Muscle of back (tissue), 11 donors: Measurements from ENCODE around the gene LAMC3. TPM values are rescaled to one million over a fixed set of nuclear protein-coding genes. Genes with fewer than 3 reads are reported as not detected.

Source experiments
- DNase-seq, 3 donors: peaks; one replicate each; pipeline versions ENCODE4 v3.0.0 to v3.0.0-alpha.2; 2013
- polyA plus RNA-seq, 10 donors: library from polyadenylated mRNA; unstranded; fragments of 120-200 nt; gene quantifications; one replicate each; pipeline ENCODE4 v1.2.1, GENCODE V29; 2013; ENCODE audit not compliant: insufficient read length in 10 of 10

Gene LAMC3
- polyA plus RNA-seq, 10 donors = 1.1 to 8.4 (median 2.4) TPM

- DNase-seq = no peak
Measured at GRCh38 chr9:131076347-131077195, 67.6 kb downstream of the LAMC3 start.

DNA sequence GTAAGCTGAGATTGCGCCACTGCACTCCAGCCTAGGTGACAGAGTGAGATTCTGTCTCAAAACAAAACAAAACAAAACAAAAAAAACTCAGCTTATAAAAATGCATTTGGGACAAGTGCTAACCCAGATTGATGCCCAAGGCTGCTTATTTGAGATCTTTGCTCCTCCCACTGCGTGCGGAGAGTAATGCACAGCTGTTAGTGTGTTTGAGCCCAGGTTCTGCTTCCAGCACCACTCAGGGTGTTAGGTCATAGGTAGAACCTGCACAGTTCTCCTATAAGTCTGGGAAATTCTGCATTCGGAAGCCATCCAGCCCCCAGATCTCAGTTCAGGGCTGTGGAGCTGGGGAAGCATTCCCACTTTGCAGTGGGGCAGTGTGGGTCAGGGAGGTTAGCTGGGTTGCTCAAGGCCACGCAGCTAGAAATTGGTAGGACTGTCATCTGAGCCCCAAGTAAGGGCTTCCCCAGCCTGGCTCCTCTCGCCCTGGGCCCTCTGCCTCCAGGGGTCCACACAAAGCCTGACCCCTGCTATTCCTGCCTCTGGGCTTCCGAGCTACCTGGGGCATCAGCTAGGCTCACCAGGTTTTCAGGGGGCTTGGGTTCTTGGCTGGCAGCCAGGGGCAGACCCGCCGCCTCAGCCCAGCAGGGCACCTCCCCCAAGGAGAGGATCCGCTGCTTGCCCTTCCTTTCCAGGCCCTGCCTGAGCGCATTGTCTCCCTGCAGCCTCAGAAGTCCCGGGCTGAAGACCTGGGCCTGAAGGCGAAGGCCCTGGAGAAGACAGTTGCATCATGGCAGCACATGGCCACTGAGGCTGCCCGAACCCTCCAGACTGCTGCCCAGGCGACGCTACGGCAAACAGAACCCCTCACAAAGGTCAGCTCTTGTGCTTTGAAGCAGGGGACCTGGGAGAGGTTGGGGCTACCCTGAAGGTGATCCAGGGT, 69.7 kb downstream of the LAMC3 start:
- DNase-seq = no peak

DNA sequence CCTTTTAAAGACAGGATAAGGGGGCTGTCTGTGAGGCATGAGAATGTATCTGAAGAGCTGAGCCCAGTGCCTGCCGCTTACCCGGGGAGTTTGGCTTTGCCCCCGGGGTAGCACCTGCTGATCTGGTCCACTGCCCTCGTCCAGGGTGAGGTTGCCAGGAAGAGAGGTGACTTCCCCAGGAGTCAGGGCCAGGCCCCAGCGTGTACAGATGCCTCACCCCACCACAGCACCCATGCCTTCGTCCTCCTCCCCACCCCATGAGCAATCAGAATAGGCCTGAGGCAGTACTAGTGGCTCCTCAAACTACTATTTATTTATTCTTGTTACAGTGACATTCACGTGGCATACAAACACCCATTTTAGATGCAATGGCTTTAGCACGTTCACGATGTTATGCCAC, 71.6 kb downstream of the LAMC3 start:
- DNase-seq = no peak

DNA sequence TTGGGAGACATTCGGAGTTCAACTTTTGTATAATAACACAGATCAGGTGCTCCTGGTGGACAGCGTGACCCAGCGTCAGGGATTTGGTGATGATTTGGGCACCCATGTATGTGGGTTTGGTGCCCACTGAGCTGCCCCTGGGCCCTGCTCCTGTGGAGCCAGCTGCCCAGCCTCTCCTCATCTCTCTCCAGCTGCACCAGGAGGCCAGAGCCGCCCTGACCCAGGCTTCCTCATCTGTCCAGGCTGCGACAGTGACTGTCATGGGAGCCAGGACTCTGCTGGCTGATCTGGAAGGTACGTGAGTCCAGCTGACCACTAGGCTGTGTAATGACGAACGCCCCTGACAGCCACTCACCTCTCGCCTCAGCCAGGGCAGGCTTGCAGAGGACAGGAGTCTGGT, 72.9 kb downstream of the LAMC3 start:
- no peak for DNase-seq

DNA sequence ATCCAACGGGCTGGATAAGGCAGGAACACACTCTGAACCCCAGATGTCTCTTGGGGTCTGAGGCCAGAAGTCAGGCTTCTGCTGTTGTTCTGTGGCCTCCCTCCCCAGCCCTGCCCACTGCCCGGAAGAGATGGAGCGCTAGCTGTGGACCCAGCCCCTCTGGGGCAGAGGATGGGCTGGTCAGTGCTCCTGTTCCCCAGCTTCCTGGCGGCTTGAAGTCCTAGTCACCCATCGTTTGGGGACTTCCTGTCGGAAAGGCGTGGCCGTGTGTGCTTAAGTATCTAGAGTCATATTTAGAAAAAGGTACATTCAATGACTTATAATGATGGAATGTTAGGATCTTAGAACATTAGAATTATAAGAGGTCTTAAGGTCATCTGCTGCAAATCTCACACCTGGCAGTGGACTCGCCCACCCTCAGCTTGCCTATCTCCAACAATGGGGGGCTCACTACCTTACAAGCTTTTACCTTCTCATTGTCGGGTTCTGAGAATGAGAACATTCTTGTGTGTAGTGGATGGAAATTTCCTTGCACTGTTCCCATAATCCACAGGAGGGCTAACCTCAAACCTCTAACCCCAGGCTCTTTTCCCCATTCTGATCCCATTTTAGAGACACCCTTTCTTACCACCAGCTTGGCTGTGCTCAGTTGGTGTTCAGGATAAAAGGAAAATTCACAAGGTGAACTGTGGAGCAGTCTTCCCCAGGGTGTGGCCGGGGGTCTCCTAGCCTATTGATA, 74.0 kb downstream of the LAMC3 start:
- DNase-seq = no peak

DNA sequence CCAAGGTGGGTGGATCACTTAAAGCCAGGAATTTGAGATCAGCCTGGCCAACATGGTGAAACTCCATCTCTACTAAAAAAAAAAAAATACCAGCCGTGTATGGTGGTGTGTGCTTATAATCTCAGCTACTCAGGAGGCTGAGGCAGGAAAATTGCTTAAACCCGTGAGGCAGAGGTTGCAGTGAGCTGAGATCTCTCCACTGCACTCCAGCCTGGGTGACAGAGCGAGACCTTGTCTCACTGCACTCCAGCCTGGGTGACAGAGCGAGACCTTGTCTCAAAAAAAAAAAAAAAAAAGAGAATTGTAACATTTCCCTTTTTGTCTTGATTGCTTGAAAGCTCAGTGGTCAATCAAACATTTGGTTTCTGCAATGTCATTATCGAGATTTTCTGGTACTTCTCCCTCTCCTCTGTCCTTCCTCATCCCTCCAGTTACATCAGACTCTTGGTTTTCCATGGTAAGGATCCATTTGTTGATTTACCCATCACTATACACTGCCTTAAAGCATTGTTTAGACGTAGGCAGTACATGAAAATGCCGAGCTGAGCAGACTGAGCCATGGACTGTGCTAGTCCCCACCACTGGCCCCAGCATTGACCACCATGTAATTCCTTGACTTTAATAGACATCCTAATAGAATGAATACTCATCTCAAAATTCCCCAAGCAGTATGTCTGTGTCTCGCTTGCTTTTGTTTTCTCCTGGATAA, 75.8 kb downstream of the LAMC3 start:
- no peak for DNase-seq

GRCh38 chr9:131085370-131086122, 76.6 kb downstream of the LAMC3 start:
- no peak for DNase-seq

GRCh38 chr9:131087354-131087893, 78.5 kb downstream of the LAMC3 start:
- DNase-seq = no peak

DNA sequence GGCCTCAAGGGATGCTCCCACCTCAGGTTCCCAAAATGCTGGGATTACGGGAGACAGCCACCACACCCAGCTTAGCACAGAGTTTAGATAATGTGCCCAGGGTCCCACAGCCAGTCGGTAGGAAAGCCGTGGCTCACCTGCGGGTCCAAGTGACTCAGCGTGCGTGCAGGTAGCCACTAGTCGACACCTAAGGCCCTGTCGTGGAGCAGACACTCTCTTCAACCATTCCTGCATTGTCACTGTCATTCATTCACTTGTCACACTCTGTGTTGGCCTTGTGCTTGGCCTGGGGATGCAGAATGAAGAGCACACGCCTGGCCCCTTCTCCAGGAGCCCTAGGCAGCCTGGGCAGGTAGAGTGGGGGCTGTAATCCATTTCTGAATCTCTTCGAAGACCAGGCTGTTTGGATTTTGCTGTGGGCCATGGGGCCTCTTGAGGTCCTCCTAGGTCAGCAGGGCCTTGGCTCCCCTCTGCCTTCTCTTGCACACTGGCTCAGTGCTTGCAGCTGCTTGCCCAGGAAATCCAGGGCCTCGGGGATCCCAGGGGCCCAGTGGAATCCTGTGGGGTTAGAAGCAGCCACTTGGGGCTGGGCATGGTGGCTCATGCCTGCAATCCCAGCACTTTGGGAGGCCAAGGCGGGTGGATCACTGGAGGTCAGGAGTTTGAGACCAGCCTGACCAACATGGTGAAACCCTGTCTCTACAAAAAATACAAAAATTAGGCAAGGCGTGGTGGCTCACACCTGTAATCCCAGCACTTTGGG, 81.2 kb downstream of the LAMC3 start:
- DNase-seq = no peak

GRCh38 chr9:131091352-131091992, 82.5 kb downstream of the LAMC3 start:
- DNase-seq = peak in 1 of 3 donors; percentile 46

DNA sequence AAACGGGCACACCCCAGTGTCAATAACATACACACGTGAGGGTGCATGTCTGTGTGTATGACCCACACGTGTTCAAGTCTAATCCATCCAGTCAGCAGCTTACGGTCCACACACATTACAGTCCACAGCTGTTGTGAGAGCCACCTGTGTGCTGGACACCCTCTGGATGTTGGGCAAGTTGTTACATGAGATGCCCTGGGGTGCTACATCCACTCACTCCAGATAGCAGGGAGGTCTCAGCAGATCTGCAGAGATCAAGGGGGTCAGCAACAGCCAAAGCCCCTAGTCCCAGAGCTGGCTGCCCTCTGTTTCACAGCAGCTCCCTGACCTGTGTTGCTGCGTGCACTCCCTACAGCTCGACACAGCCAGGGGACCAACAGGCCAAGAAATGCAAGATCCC, 83.1 kb downstream of the LAMC3 start:
- DNase-seq = peak in 1 of 3 donors; percentile 50

- DNase-seq = peak in 1 of 3 donors; percentile 14
Measured at GRCh38 chr9:131092548-131093440, 83.8 kb downstream of the LAMC3 start.

DNA sequence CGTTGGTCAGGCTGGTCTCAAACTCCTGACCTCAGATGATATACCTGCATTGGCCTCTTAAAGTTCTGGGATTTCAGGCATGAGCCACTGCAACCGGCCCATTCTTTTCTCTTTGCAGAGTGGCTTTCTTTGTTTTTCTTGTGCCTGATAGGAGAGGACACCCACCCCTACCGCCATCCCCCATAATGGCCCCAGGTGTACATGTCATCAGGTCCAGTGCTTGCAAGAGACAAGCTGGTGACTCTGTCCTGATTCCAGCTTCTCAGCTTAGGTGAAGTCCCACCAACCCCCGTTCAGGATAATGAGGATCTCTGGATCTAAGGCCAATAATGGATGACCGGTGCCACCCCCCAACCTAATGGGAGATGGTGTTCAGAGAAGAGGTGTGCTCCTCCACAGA, 85.0 kb downstream of the LAMC3 start:
- no peak for DNase-seq

- peak; percentile 20 to 80 (median 53) for DNase-seq
Measured at GRCh38 chr9:131094622-131095021, 85.6 kb downstream of the LAMC3 start.

GRCh38 chr9:131095666-131096268, 86.8 kb downstream of the LAMC3 start:
- DNase-seq = no peak

DNA sequence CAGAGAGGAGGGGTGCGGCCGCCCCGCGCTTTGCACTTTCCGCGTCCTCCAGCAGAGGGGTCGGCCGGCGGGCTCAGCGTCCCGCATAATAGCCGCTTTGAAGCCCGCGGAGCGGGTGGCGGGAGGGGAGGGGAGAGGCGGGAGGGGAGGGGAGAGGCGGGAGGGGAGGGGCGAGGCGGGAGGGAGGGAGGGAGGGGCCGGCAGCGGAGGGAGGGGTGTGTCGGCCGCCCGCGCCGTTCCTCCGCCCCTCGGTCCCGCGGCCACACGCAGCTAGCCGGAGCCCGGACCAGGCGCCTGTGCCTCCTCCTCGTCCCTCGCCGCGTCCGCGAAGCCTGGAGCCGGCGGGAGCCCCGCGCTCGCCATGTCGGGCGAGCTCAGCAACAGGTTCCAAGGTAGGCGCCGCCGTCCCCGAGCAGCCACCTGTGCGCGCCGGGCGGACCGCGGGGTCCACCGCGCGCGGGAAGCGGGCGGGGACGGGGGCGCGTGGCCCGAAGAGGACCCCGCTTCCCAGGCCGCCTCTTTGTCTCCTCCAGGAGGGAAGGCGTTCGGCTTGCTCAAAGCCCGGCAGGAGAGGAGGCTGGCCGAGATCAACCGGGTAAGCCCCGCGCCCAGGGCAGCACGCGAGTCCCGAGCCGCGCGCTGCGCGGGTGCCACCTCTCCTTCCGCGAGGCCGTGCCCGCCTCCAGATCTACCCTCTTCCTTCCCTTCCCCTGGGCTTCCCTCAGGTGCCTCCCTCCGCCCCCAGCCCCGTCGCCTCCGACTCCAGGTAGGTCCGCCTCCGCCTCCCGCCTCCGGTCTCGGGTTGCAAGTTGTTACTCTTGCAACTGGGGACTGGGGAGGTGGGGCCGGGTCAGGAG, 87.5 kb downstream of the LAMC3 start, which contains the start of gene AIF1L:
Gene AIF1L, plus strand, starts transcription at position 263 of the 857 bp plus-strand sequence. Its CDS starts 99 bp downstream, at position 362.
- DNase-seq = peak in 2 of 3 donors; percentile 42 to 67
